ENCODE results near the gene UEVLD. TPM values are rescaled to one million over a fixed set of nuclear protein-coding genes. Genes with fewer than 3 reads are reported as not detected.

UEVLD gene
- total and polyA plus RNA-seq, 2 donors = 8.5 to 10.1 TPM

- WGBS = 58% methylated on average over 10 of the region's 10 CpGs
- DNase-seq (ENCODE audit: low read depth in 6 of 9, low spot score in 9 of 9) = peak in 8 of 9 donors; percentile 7 to 81 (median 42)
- Histone ChIP-seq H3K9me3 (ENCODE audit: control insufficient read depth in 2 of 2, insufficient read depth in 1 of 2, low read length in 1 of 2) (no peaks in the 10 kb centered on the region), H3K4me3 (ENCODE audit: low read length in 2 of 2) (no peak overlapping the region), H3K27me3 (ENCODE audit: control insufficient read depth in 2 of 2, insufficient read depth in 1 of 2, low read length in 1 of 2) (no peaks in the 10 kb centered on the region), H3K27ac (ENCODE audit: low read depth in 1 of 2, low read length in 1 of 2) (no peak overlapping the region), H3K4me1 (ENCODE audit: control insufficient read depth in 2 of 2, insufficient read depth in 2 of 2, low read length in 2 of 2) (peaks cover 3 to 5% of the 10 kb centered on the region in 2 donors), H3K36me3 (ENCODE audit: control insufficient read depth in 2 of 2, insufficient read depth in 2 of 2, low read length in 1 of 2) (peaks cover 19 to 20% of the 10 kb centered on the region in 2 donors)
Measured at GRCh38 chr11:18617688-18618341, 29.3 kb upstream of the UEVLD start.

GRCh38 chr11:18615628-18616392 is 27.3 kb upstream of the UEVLD start:
- Histone ChIP-seq H3K27ac (ENCODE audit: low read depth in 1 of 2, low read length in 1 of 2) (no peak overlapping the region), H3K4me1 (ENCODE audit: control insufficient read depth in 2 of 2, insufficient read depth in 2 of 2, low read length in 2 of 2) (peaks cover 3 to 5% of the 10 kb centered on the region in 2 donors), H3K9me3 (ENCODE audit: control insufficient read depth in 2 of 2, insufficient read depth in 1 of 2, low read length in 1 of 2) (no peaks in the 10 kb centered on the region), H3K36me3 (ENCODE audit: control insufficient read depth in 2 of 2, insufficient read depth in 2 of 2, low read length in 1 of 2) (peaks cover 27 to 28% of the 10 kb centered on the region in 2 donors), H3K4me3 (ENCODE audit: low read length in 2 of 2) (no peak overlapping the region), H3K27me3 (ENCODE audit: control insufficient read depth in 2 of 2, insufficient read depth in 1 of 2, low read length in 1 of 2) (no peaks in the 10 kb centered on the region)
- DNase-seq (ENCODE audit: low read depth in 6 of 9, low spot score in 9 of 9) = peak in 1 of 9 donors; percentile 9
- WGBS = 83% methylated on average over 11 of the region's 11 CpGs

GRCh38 chr11:18614667-18615066 is 26.1 kb upstream of the UEVLD start:
- Histone ChIP-seq H3K36me3 (ENCODE audit: control insufficient read depth in 2 of 2, insufficient read depth in 2 of 2, low read length in 1 of 2) (peaks cover 34% of the 10 kb centered on the region in 2 donors), H3K27ac (ENCODE audit: low read depth in 1 of 2, low read length in 1 of 2) (no peak overlapping the region), H3K27me3 (ENCODE audit: control insufficient read depth in 2 of 2, insufficient read depth in 1 of 2, low read length in 1 of 2) (no peaks in the 10 kb centered on the region), H3K4me1 (ENCODE audit: control insufficient read depth in 2 of 2, insufficient read depth in 2 of 2, low read length in 2 of 2) (peaks cover 3 to 5% of the 10 kb centered on the region in 2 donors), H3K9me3 (ENCODE audit: control insufficient read depth in 2 of 2, insufficient read depth in 1 of 2, low read length in 1 of 2) (no peaks in the 10 kb centered on the region), H3K4me3 (ENCODE audit: low read length in 2 of 2) (no peak overlapping the region)
- no peak for DNase-seq (ENCODE audit: low read depth in 6 of 9, low spot score in 9 of 9)
- WGBS = 98% methylated on average over 10 of the region's 10 CpGs

- Histone ChIP-seq H3K4me1 (ENCODE audit: control insufficient read depth in 2 of 2, insufficient read depth in 2 of 2, low read length in 2 of 2) (peaks cover 0 to 2% of the 10 kb centered on the region in 2 donors), H3K27me3 (ENCODE audit: control insufficient read depth in 2 of 2, insufficient read depth in 1 of 2, low read length in 1 of 2) (no peaks in the 10 kb centered on the region), H3K9me3 (ENCODE audit: control insufficient read depth in 2 of 2, insufficient read depth in 1 of 2, low read length in 1 of 2) (no peaks in the 10 kb centered on the region), H3K36me3 (ENCODE audit: control insufficient read depth in 2 of 2, insufficient read depth in 2 of 2, low read length in 1 of 2) (peaks cover 39 to 55% of the 10 kb centered on the region in 2 donors), H3K27ac (ENCODE audit: low read depth in 1 of 2, low read length in 1 of 2) (no peak overlapping the region), H3K4me3 (ENCODE audit: low read length in 2 of 2) (no peak overlapping the region)
- DNase-seq (ENCODE audit: low read depth in 6 of 9, low spot score in 9 of 9) = no peak
- 90% methylated on average over 4 of the region's 4 CpGs for WGBS
Measured at GRCh38 chr11:18612394-18612793, 23.9 kb upstream of the UEVLD start.

GRCh38 chr11:18611196-18611595 is 22.7 kb upstream of the UEVLD start:
- peaks cover 43 to 55% of the 10 kb centered on the region in 2 donors for H3K36me3 ChIP-seq (ENCODE audit: control insufficient read depth in 2 of 2, insufficient read depth in 2 of 2, low read length in 1 of 2)
- DNase-seq (ENCODE audit: low read depth in 6 of 9, low spot score in 9 of 9) = no peak
- no peak overlapping the region for H3K4me3 ChIP-seq (ENCODE audit: low read length in 2 of 2)
- 98% methylated on average over 2 of the region's 2 CpGs for WGBS
- no peak overlapping the region for H3K27ac ChIP-seq (ENCODE audit: low read depth in 1 of 2, low read length in 1 of 2)
- no peaks in the 10 kb centered on the region for H3K4me1 ChIP-seq (ENCODE audit: control insufficient read depth in 2 of 2, insufficient read depth in 2 of 2, low read length in 2 of 2)
- H3K9me3 ChIP-seq (ENCODE audit: control insufficient read depth in 2 of 2, insufficient read depth in 1 of 2, low read length in 1 of 2) = no peaks in the 10 kb centered on the region
- no peaks in the 10 kb centered on the region for H3K27me3 ChIP-seq (ENCODE audit: control insufficient read depth in 2 of 2, insufficient read depth in 1 of 2, low read length in 1 of 2)

GRCh38 chr11:18608376-18608775 is 19.8 kb upstream of the UEVLD start:
- Histone ChIP-seq H3K36me3 (ENCODE audit: control insufficient read depth in 2 of 2, insufficient read depth in 2 of 2, low read length in 1 of 2) (peaks cover 23 to 35% of the 10 kb centered on the region in 2 donors), H3K27me3 (ENCODE audit: control insufficient read depth in 2 of 2, insufficient read depth in 1 of 2, low read length in 1 of 2) (no peaks in the 10 kb centered on the region), H3K4me1 (ENCODE audit: control insufficient read depth in 2 of 2, insufficient read depth in 2 of 2, low read length in 2 of 2) (no peaks in the 10 kb centered on the region), H3K4me3 (ENCODE audit: low read length in 2 of 2) (no peak overlapping the region), H3K9me3 (ENCODE audit: control insufficient read depth in 2 of 2, insufficient read depth in 1 of 2, low read length in 1 of 2) (no peaks in the 10 kb centered on the region), H3K27ac (ENCODE audit: low read depth in 1 of 2, low read length in 1 of 2) (no peak overlapping the region)
- DNase-seq (ENCODE audit: low read depth in 6 of 9, low spot score in 9 of 9) = no peak
- 96% methylated on average over 3 of the region's 3 CpGs for WGBS

- Histone ChIP-seq H3K27me3 (ENCODE audit: control insufficient read depth in 2 of 2, insufficient read depth in 1 of 2, low read length in 1 of 2) (no peaks in the 10 kb centered on the region), H3K27ac (ENCODE audit: low read depth in 1 of 2, low read length in 1 of 2) (no peak overlapping the region), H3K9me3 (ENCODE audit: control insufficient read depth in 2 of 2, insufficient read depth in 1 of 2, low read length in 1 of 2) (no peaks in the 10 kb centered on the region), H3K36me3 (ENCODE audit: control insufficient read depth in 2 of 2, insufficient read depth in 2 of 2, low read length in 1 of 2) (no peaks in the 10 kb centered on the region), H3K4me3 (ENCODE audit: low read length in 2 of 2) (no peak overlapping the region), H3K4me1 (ENCODE audit: control insufficient read depth in 2 of 2, insufficient read depth in 2 of 2, low read length in 2 of 2) (no peaks in the 10 kb centered on the region)
- WGBS = 97% methylated on average over 4 of the region's 4 CpGs
- DNase-seq (ENCODE audit: low read depth in 6 of 9, low spot score in 9 of 9) = no peak
Measured at GRCh38 chr11:18600915-18601569, 12.5 kb upstream of the UEVLD start.

GRCh38 chr11:18599739-18600230 is 11.3 kb upstream of the UEVLD start, which contains the start of gene MISFA:
Gene MISFA, plus strand, starts transcription at chr11:18599789. Its CDS starts 140 bp downstream, at chr11:18599929.
- Histone ChIP-seq H3K36me3 (ENCODE audit: control insufficient read depth in 2 of 2, insufficient read depth in 2 of 2, low read length in 1 of 2) (no peaks in the 10 kb centered on the region), H3K9me3 (ENCODE audit: control insufficient read depth in 2 of 2, insufficient read depth in 1 of 2, low read length in 1 of 2) (no peaks in the 10 kb centered on the region), H3K4me1 (ENCODE audit: control insufficient read depth in 2 of 2, insufficient read depth in 2 of 2, low read length in 2 of 2) (no peaks in the 10 kb centered on the region), H3K27me3 (ENCODE audit: control insufficient read depth in 2 of 2, insufficient read depth in 1 of 2, low read length in 1 of 2) (no peaks in the 10 kb centered on the region), H3K27ac (ENCODE audit: low read depth in 1 of 2, low read length in 1 of 2) (no peak within 1 kb of the TSS), H3K4me3 (ENCODE audit: low read length in 2 of 2) (no peak within 1 kb of the TSS)
- no peak for DNase-seq (ENCODE audit: low read depth in 6 of 9, low spot score in 9 of 9)
- WGBS = 97% methylated on average over 7 of the region's 7 CpGs
